ENCODE measurements around the gene ACTN4.

Gene ACTN4

GRCh38 chr19:38638461-38638860 is 9.0 kb upstream of the ACTN4 start:
- no peak for DNase-seq

GRCh38 chr19:38639679-38640078 is 7.8 kb upstream of the ACTN4 start:
- no peak for DNase-seq

GRCh38 chr19:38640368-38640767 is 7.1 kb upstream of the ACTN4 start:
- no peak for DNase-seq

DNA sequence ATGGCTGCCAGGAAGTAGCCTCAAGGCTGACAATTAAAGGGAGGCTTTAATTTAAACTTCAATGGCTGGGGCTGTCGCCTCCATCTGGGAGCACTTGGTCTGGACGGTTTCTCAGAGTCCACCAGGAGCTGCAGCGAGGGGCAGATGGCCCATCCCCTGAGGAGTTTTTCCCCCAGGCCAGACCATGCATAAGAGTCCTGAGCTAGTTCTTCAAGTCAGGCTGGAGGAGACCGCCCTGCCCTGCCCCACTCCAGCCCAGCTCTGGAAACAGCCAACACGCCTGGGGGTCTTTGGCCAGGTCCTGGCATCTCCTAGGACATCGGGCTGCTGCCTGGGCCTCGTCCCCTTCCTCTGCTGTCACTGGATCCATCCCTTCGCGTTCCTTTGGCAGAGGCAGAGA is 5.3 kb upstream of the ACTN4 start:
- no peak for DNase-seq

DNA sequence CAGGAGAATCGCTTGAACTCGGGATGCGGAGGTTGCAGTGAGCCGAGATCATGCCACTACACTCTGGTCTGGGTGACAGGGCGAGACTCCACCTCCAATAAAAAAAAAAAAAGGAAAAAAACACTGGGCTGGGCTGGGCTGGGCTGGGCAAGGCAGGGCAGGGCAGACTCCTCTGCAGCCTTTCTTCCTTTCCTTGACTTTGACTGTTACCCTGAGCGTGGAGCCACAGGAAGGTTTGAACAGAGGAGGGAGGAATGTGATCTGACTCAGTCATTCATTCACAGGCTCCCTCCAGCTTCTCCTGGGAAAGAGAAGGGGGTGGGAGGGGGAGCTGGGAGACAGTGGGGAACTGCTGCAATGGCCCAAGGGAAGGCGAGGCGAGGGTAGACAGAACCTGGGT is 2.7 kb upstream of the ACTN4 start:
- DNase-seq = no peak

DNA sequence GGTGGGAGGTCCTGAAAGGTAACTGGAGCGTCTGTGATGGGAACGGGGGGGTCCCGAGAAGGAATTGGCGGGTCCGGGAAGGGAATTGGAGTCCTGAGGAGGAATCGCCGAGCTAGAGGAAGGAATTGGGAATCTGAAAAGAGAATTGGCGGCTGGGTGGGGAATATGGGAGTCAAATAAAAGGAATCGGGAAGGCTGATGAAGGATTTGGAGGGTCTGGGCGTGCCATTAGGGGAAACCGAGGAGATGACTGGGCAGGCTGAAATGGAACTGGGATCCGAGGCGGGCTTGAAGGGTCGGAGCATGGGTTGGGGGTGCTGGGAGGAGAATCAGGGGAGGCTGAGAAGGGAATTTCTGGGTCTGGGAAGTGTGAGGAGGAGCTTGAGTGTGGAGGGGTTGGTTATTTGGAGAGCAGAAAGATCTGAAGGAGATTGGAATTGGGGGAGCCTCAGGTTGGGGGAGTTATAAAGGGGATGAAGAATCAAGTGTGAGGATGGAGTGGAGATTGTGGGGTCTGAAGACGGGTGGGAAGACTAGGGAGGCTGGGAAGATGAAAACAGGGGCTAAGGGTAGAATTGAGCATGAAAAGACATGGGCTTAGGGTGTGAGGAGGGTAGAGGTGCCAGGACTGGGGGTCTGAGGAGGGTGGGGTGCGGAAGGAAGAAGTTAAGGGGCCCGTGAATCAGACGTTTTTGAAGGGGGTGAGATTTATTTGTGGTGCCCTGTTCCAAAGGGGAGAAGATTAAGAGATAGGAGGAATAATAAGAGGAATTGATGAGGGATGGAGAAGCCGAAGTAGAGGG is 718 bp downstream of the ACTN4 start:
- no peak for DNase-seq

DNA sequence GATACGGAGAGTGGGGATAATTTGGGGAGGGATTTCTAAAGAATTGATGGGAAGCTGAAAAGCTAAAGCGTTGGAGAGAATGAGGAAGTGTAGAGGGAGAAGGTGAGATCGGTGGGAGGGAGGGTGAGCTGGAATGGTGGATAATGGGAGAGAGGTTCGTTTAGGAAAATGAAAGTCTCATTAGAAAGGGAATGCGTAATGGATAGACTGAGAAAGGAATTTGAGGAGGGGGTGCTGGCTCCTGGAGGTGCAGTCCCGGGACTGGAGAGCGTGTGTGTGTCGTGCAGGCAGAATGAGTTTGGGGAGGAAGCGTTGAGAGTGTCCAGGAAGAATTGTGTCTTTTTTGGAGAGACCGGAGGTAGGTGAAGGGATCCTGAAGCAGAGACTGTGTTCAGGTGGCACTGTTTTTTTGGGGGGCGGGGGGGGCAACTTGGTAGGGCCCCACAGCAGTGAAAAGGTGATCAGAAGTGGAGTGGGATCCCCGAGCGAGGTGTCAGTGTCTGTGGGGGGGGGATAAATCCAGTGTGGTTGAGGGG is 1.4 kb downstream of the ACTN4 start:
- no peak for DNase-seq

DNA sequence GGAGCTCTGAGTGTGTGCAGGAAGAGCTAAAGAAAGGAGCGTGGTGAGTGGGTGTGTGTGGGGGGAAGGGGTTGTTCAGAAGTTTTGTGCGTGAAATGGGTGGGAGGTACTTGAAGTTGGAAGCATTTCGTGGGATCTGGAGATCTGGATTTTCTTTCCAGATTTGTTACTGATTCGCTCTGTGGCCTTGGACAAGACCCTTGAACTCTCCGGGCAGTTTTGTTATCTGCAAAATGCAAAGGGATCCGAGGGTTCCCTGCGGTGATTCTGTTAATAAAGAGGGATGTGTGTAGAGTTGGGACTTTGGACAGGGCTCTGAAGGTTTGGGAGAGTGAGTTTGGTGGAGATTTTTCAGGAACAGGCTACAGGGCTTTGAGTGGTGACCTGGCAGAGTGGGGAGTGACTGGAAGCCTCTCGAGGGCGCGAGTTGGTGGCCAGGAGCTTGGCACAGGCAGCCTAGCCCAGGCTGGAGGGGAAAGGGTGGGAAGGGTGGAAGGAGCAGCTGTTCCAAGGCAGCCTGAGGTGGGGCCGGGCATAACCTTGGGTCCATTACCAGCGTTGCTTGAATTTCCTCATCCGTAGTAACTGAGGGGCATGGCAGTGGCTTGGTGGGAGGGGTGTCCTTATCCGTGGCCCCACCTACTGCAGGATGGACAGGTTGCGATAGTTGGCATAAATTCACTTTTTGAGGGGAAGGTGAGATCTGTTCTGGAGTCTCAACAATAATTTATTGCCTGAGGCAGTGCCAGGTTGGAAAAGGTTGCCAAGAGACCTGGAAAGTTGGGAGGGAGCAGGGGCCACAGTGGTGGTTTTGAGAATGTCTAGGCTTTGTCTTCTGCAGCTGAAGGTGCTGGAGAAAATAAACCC is 2.1 kb downstream of the ACTN4 start:
- DNase-seq = no peak

DNA sequence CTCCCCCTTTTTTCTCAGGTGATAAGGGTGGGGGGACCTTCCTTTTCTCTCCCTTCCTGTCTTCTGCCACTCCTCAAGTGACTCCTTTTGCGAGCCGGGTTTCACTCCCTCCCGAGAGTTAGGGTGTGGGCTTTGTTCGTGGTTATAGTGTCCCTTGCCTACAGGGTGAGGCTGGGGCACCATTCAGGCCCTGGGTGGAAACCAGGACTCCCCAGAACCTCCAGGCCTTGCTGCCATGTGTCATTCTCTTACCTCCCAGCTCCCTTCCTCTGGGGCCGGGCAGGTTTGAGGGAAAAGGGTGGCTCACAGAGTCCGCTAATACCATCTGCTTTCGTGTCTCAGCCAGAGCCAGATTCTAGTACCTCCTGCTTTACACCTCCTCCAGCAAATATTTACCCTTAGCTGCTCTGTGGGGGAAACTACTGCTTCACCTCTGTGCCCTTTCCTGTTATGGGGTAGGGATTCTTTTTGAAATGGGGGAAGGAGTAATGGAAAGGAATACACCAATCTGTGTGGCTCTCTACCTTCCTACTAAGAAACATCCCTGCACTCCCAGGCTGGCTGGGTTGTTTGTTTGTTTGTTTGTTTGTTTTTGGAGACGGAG is 2.8 kb downstream of the ACTN4 start:
- DNase-seq = peak; percentile 13

- no peak for DNase-seq
These were observed 3.6 kb downstream of the ACTN4 start for GRCh38 chr19:38650911-38651584.

GRCh38 chr19:38653028-38653571 is 5.7 kb downstream of the ACTN4 start:
- no peak for DNase-seq

DNA sequence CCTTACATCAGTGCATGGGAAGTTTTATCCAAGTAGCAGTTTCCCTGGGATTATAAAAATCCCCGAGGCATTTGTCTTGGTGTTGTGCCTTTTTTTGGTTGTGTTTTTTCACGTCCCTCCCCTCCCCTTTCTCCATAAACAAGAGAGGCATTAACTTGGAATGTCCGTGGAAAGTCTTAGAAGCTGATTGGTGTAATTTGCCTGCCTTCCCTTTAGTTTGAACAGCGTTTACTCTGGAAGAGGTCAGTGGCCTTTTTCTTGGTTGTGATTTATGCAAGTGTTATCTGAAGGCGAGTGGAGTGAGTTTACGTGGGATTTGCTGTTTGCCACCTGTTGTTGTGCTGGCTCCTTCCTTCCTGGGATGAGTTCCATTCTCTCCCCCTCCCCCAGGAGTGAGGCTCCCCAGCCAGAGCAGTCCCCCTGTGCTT is 7.2 kb downstream of the ACTN4 start:
- DNase-seq = no peak

DNA sequence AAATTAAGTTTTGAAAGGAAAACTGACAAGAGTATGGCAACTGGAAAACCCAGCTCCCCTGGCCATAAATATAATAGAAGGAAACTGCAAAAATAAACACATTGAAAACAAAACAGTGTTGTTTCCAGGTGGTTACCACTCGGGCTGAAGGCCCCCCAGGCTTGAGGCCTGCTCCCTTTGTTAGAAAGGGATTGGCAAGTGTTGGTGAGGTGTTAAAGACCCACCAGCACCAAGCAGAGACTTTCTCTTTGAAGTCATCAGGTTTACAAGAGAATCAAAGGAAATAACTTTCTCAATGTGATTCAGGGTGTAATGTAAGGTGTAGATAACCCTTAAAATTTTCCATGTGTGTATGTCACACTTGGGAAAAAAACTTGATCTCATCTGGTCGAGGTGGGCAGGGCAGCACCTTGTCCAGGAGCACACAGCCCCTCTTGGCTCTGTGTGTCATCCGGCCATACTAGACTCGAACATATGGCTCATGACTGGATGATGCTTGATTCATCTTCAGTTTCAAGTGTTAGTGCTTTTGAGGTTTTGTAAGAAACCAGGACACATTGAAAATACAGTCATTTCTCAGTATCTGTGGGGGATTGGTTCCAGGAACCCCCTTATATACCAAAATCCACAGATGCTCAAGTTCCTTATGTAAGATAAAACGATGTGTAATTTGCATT is 7.8 kb downstream of the ACTN4 start:
- peak; percentile 53 for DNase-seq

DNA sequence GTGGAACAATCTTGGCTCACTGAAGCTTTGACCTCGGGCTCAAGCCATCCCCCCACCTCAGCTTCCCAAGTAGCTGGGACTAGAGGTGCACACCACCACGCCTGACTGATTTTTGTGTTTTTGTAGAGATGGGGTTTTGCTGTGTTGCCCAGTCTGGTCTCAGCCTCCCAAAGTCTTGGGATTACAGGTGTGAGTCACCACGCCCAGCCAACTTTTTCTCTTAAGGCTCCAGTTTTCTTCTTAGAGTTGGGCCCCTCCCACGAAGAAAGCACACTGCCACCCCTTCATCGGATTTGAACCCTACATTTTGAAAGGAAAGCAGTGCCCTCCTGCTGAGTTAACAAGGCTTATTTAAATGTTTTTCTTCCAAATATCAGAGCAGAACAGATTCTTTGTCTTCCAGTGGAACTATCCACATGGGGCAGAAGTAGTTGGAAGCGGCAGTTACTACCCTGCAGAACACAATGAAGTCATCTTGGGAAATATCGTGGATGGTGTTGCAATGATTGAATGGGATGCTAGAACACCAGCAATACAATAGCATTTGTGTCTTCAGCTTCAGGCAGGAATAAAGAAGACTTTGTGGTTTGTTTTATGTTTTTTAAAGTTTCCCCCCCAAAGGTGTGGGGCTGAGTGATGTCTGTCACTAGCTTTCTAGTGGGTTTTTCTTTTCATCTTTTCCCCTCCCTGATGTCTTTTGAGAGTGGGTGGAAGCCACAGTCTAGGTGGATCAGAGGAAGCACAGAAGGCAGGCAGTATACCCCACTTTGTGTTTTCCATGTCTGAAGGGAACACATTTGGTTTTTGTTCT is 8.9 kb downstream of the ACTN4 start:
- peak; percentile 33 for DNase-seq

GRCh38 chr19:38657633-38658222 is 10.3 kb downstream of the ACTN4 start:
- DNase-seq = peak; percentile 29

DNA sequence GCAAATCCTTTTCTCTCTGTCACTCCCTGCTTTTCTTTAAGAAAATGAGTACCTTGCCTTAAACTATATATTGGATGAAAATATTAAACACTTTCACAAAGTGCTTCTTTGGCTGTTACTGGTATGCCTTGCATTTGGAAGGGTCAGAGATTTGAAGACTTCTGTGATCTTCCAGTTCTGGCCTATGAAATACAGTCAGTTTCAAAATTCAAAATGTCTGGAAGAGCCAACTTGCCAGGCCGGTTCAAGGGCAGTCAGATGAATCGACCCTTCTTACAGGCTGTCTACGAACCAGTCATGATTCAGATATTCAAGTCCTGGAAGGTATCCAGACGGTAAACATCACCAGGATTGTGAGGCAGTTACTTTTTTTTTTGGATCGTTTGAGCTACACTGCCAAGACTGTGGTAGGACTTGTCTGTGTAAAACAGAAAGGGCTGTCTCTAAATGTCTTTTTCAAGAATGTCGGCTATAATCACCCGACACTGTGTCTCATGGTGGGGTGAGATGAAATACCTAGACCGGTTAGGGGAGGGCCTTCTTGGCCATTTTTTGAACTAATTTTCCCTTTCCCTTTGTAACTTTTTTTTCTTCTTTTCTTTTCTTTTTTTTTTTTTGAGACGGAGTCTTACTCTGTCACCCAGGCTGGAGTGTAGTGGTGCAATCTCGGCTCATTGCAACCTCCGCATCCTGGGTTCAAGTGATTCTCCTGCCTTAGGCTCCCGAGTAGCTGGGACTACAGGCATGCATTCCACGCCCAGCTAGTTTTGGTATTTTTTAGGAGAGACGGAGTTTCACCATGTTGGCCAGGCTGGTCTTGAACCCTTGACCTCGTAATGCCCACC is 11.2 kb downstream of the ACTN4 start:
- no peak for DNase-seq

- DNase-seq = no peak
These were observed 13.3 kb downstream of the ACTN4 start for GRCh38 chr19:38660724-38661123.

DNA sequence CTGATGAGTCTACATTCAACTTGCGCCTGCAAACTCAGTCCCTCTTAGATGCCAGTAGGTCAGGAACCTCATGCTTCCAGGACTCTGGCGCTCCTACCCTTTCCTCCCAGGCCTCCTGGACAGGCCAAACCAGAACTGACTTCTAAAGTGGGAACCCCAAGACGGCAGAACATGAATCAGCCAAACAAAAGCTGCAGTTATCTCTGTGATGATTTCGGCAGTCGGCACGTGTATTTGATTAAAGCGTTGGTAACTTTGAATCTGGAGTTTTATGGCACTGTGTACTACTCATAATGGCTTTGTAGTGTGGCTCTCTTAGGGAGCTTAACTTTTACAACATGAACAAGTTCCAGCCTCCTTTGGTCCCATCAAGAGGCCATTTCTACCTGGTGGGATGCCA is 13.7 kb downstream of the ACTN4 start:
- DNase-seq = no peak

DNA sequence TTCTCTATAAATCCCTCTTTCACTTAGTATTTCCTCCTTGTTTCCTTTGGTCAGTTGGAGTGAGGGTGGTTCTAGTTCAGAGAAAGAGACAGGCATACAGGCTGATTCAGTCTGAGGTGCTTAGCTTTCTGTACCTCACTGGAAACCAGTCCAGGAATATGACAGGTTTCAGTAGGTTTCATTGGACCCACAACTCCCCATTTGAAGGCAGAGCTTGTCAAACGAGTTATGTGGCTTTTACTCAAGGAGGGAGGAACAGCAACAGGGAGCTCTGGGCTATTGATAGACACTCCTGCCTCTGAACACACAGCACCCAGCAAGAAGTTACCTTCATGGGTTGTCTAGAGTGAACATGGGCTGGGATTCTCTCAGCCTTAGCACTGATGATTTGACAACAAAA is 14.5 kb downstream of the ACTN4 start:
- DNase-seq = no peak

All from activated naive CD4-positive, alpha-beta T cell treated with Interleukin-2 at 50 U/mL for 16 hours (primary cell).